Upper lobe of left lung (tissue), 6 donors: ENCODE results near the gene AFAP1. TPM values are rescaled to one million over a fixed set of nuclear protein-coding genes. Genes with fewer than 3 reads are reported as not detected.

Source experiments
- ATAC-seq, 2 donors: fragments of 200-7000 bp; cut with Tn5 transposase; one replicate each; pipeline ENCODE4 v1.9.1; 2022; ENCODE audit warnings: mild to moderate bottlenecking in 2 of 2, moderate library complexity in 2 of 2; ENCODE audit not compliant: low FRiP score in 2 of 2
- DNase-seq, 2 donors: peaks; one replicate each; pipeline ENCODE4 v3.0.0-alpha.2; 2019 to 2020
- H3K27ac ChIP-seq, 4 donors: fragments of 200-600 bp; sonication (generic); one replicate each; pipeline ENCODE4 v1.5.1; 2016 to 2019
- H3K27me3 ChIP-seq, 4 donors: fragments of 200-600 bp; sonication (generic); one replicate each; pipeline ENCODE4 v1.5.1; 2017 to 2019
- H3K36me3 ChIP-seq, 4 donors: fragments of 200-600 bp; sonication (generic); one replicate each; pipeline ENCODE4 v1.5.1; 2016 to 2019
- H3K4me1 ChIP-seq, 4 donors: fragments of 200-600 bp; sonication (generic); one replicate each; pipeline ENCODE4 v1.5.1; 2018 to 2019
- H3K4me3 ChIP-seq, 4 donors: fragments of 200-600 bp; sonication (generic); one replicate each; pipeline ENCODE4 v1.5.1; 2017 to 2019; ENCODE audit warnings: mild to moderate bottlenecking in 2 of 4, moderate library complexity in 1 of 4
- H3K9me3 ChIP-seq, 4 donors: fragments of 200-600 bp; sonication (generic); one replicate each; pipeline ENCODE4 v1.5.1; 2018 to 2019
- CTCF ChIP-seq, 6 experiments: fragments of 450-650 bp in 4 of 6; fragments of 200-600 bp in 2 of 6; sonication (generic) in 2 of 6; IDR thresholded peaks; one replicate each; pipeline ENCODE4 v1.5.1; 2016 to 2019; ENCODE audit warnings: antibody characterized with exemption in 6 of 6
- EP300 ChIP-seq, 4 donors: sonication (generic); formaldehyde crosslinking; IDR thresholded peaks; one replicate each; pipeline ENCODE4 v1.5.1; 2017; ENCODE audit warnings: antibody characterized with exemption in 4 of 4, control low read depth in 2 of 4
- POLR2A ChIP-seq, 4 donors: fragments of 450-650 bp; IDR thresholded peaks; one replicate each; pipeline ENCODE4 v1.5.1; 2016 to 2017; ENCODE audit warnings: antibody characterized with exemption in 4 of 4, mild to moderate bottlenecking in 2 of 4
- POLR2AphosphoS5 ChIP-seq, 2 donors: sonication (generic); formaldehyde crosslinking; IDR thresholded peaks; one replicate each; pipeline ENCODE4 v1.5.1; 2017; ENCODE audit warnings: antibody characterized with exemption in 2 of 2
- WGBS, 2 donors: methylation state at CpG; one replicate each; pipeline ENCODE4 v1.1.5; 2017 to 2018; 5-methylcytosine and 5-hydroxymethylcytosine counted together
- total RNA-seq, 6 donors: library from RNA; depleted of rRNA in 4 of 6; stranded (reverse); fragments of >200 nt in 4 of 6; gene quantifications; one replicate each; pipeline versions ENCODE4 v1.1.0 to v1.2.1, GENCODE V29; 2016 to 2021
- donor health status: DM: no; HTN: no; CAD: no; lungs with moderate emphysema.
- donor health status: DM: no; HTN: yes; CAD: no; lungs with severe emphysema.

Gene AFAP1
- total RNA-seq, 6 donors from 2014 or later, result 10.9 to 26.7 (median 19.2) TPM

GRCh38 chr4:7803371-7803770, 136.3 kb downstream of the AFAP1 start:
- whole genome bisulfite sequencing, 2 donors, result 87 to 92% methylated on average over 2 to 7 of the region's 7 CpGs
- H3K4me1 ChIP-seq, result peaks cover 33 to 43% (median 35%) of the 10 kb centered on the region in 4 donors
- no peak for TF ChIP-seq POLR2A (IDR thresholded peaks at IDR 0.05)
- TF ChIP-seq CTCF (IDR thresholded peaks at IDR 0.05), result no peak
- no peak for TF ChIP-seq POLR2AphosphoS5 (IDR thresholded peaks at IDR 0.05)
- no peak for TF ChIP-seq EP300 (IDR thresholded peaks at IDR 0.05)

GRCh38 chr4:7802093-7802726, 137.5 kb downstream of the AFAP1 start:
- H3K9me3 ChIP-seq, result no peaks in the 10 kb centered on the region
- H3K4me1 ChIP-seq, result peaks cover 29 to 35% (median 31%) of the 10 kb centered on the region in 4 donors
- no peak for TF ChIP-seq POLR2AphosphoS5 (IDR thresholded peaks at IDR 0.05)
- no peak for TF ChIP-seq EP300 (IDR thresholded peaks at IDR 0.05)
- no peak for TF ChIP-seq POLR2A (IDR thresholded peaks at IDR 0.05)
- peak; percentile 67 to 87 (median 82) for TF ChIP-seq CTCF (IDR thresholded peaks at IDR 0.05)
- WGBS, 2 donors, result 33 to 35% methylated on average over 6 of the region's 6 CpGs
- peaks cover 0 to 36% (median 15%) of the 10 kb centered on the region in 4 donors for H3K36me3 ChIP-seq
- H3K27me3 ChIP-seq, result no peaks in the 10 kb centered on the region
- DNase-seq, result peak in 1 of 2 donors; percentile 82
- H3K4me3 ChIP-seq, result no peak overlapping the region
- peak; percentile 73 to 88 for ATAC-seq
- no peak overlapping the region for H3K27ac ChIP-seq

More at GRCh38 chr4:7803371-7803770, 136.3 kb downstream of the AFAP1 start:
- H3K27me3 ChIP-seq, result no peaks in the 10 kb centered on the region
- no peak for DNase-seq
- H3K4me3 ChIP-seq, result no peak overlapping the region
- no peak overlapping the region for H3K27ac ChIP-seq
- H3K9me3 ChIP-seq, result no peaks in the 10 kb centered on the region
- no peak for ATAC-seq
- H3K36me3 ChIP-seq, result peaks cover 0 to 28% (median 14%) of the 10 kb centered on the region in 4 donors

DNA sequence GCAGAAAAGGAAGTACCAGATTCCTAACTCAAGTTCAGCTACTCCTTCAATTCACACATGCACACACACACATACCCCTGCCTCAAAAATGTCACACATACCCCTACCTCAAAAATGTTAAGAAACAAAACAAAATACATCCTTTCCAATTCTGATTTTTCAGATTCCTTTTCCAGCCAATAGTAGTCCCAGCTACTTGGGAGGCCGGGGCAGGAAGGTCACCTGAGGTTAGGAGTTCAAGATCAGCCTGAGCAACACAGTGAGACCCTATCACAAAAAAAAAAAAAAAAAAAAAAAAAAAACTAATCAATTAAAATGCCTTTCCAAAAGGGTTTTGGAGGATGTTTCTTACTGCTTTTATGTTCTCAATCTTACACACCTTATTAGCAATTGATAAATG, 138.0 kb downstream of the AFAP1 start:
- ATAC-seq, result no peak
- Histone ChIP-seq H3K36me3 (peaks cover 0 to 39% (median 15%) of the 10 kb centered on the region in 4 donors), H3K9me3 (no peaks in the 10 kb centered on the region), H3K27ac (no peak overlapping the region), H3K4me3 (no peak overlapping the region), H3K4me1 (peaks cover 23 to 29% (median 26%) of the 10 kb centered on the region in 4 donors), H3K27me3 (no peaks in the 10 kb centered on the region)
- TF ChIP-seq POLR2AphosphoS5 (IDR thresholded peaks at IDR 0.05) (no peak), EP300 (IDR thresholded peaks at IDR 0.05) (no peak)
- 46 to 50% methylated on average over 1 of the region's 1 CpG for WGBS, 2 donors
- DNase-seq, result no peak

- no peak overlapping the region for H3K4me3 ChIP-seq
- no peak for TF ChIP-seq POLR2AphosphoS5 (IDR thresholded peaks at IDR 0.05)
- no peak for TF ChIP-seq CTCF (IDR thresholded peaks at IDR 0.05)
- no peak for TF ChIP-seq POLR2A (IDR thresholded peaks at IDR 0.05)
- no peak for TF ChIP-seq EP300 (IDR thresholded peaks at IDR 0.05)
- 90 to 93% methylated on average over 10 of the region's 10 CpGs for WGBS, 2 donors
- H3K27ac ChIP-seq, result no peak overlapping the region
- no peak for DNase-seq
- H3K9me3 ChIP-seq, result no peaks in the 10 kb centered on the region
- peaks cover 0 to 39% (median 15%) of the 10 kb centered on the region in 4 donors for H3K36me3 ChIP-seq
- ATAC-seq, result no peak
- H3K4me1 ChIP-seq, result peaks cover 17 to 23% (median 20%) of the 10 kb centered on the region in 4 donors
- no peaks in the 10 kb centered on the region for H3K27me3 ChIP-seq
These were observed 138.7 kb downstream of the AFAP1 start for GRCh38 chr4:7801001-7801400.

GRCh38 chr4:7800410-7800809, 139.3 kb downstream of the AFAP1 start:
- Histone ChIP-seq H3K27me3 (no peaks in the 10 kb centered on the region), H3K4me3 (no peak overlapping the region), H3K9me3 (no peaks in the 10 kb centered on the region), H3K4me1 (peaks cover 13 to 17% (median 15%) of the 10 kb centered on the region in 4 donors), H3K27ac (no peak overlapping the region), H3K36me3 (peaks cover 0 to 39% (median 15%) of the 10 kb centered on the region in 4 donors)
- 88 to 93% methylated on average over 22 of the region's 22 CpGs for WGBS, 2 donors
- TF ChIP-seq POLR2AphosphoS5 (IDR thresholded peaks at IDR 0.05), result no peak
- TF ChIP-seq CTCF (IDR thresholded peaks at IDR 0.05), result no peak
- no peak for TF ChIP-seq EP300 (IDR thresholded peaks at IDR 0.05)
- no peak for TF ChIP-seq POLR2A (IDR thresholded peaks at IDR 0.05)
- ATAC-seq (no peak), DNase-seq (no peak)
